ENCODE results near the gene TC2N. TPM values are rescaled to one million over a fixed set of nuclear protein-coding genes. Genes with fewer than 3 reads are reported as not detected.
"Not testable (repeated sequence)": the region's sequence is repeated elsewhere in the genome, so short reads cannot be mapped to it uniquely, and the experiment has no call there.

The TC2N gene
- total and polyA plus RNA-seq, 12 donors, result 0.89 to 28.4 (median 4.3) TPM

DNA sequence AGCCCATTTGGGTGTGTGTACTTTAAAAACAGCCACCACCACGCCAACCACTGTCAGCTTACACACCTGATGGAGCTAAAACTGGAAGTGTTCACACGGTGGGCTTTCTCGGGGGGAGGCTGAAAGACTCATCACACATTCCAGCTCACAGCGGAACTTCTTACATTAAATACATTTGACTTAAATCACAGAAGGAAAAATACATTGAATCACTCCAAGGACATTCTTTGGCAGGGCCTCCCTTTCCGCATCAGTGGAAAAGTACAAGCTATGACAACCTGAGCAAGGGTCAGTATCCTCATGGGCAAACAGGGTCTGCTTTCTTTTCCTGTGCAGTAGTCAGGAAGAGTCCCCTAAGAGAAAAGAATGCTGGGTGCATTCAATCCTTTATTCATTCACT, 31.0 kb upstream of the TC2N start:
- DNase-seq, result no peak
- H3K4me3 ChIP-seq, result no peak overlapping the region
- TF ChIP-seq, protein P1, sequence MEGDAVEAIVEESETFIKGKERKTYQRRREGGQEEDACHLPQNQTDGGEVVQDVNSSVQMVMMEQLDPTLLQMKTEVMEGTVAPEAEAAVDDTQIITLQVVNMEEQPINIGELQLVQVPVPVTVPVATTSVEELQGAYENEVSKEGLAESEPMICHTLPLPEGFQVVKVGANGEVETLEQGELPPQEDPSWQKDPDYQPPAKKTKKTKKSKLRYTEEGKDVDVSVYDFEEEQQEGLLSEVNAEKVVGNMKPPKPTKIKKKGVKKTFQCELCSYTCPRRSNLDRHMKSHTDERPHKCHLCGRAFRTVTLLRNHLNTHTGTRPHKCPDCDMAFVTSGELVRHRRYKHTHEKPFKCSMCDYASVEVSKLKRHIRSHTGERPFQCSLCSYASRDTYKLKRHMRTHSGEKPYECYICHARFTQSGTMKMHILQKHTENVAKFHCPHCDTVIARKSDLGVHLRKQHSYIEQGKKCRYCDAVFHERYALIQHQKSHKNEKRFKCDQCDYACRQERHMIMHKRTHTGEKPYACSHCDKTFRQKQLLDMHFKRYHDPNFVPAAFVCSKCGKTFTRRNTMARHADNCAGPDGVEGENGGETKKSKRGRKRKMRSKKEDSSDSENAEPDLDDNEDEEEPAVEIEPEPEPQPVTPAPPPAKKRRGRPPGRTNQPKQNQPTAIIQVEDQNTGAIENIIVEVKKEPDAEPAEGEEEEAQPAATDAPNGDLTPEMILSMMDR (IDR thresholded peaks at IDR 0.05), result no peak
- TF ChIP-seq POLR2A (IDR thresholded peaks at IDR 0.05), result no peak
- H3K9me3 ChIP-seq (replicated peaks in 1 of 3), result no peaks in the 10 kb centered on the region
- no peaks in the 10 kb centered on the region for H3K27me3 ChIP-seq
- intact Hi-C loops (cut with DNase I), result no loop called here
- H3K36me3 ChIP-seq (replicated peaks in 1 of 2), result no peaks in the 10 kb centered on the region
- no peaks in the 10 kb centered on the region for H3K4me1 ChIP-seq (replicated peaks in 1 of 2)
- peak overlapping the region in 1 of 5 donors; percentile 36 for H3K27ac ChIP-seq
- WGBS, 4 donors, result 66 to 82% (median 73%) methylated on average over 5 of the region's 5 CpGs

DNA sequence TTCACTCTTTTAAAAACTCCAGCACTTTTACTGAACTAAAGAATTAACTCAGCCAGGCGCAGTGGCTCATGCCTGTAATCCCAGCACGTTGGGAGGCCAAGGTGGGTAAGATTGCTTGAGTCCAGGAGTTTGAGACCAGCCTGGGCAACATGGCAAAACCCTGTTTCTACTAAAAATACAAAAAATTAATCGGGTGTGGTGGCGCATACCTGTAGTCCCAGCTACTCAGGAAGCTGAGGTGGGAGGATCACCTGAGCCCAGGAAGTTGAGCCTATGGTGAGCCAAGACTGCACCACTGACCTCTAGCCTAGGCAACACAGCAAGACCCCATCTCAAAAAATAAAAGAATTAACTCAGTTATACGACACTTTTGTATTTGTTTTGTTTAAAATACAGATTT, 30.4 kb upstream of the TC2N start:
- 82 to 93% (median 87%) methylated on average over 5 of the region's 5 CpGs for WGBS, 4 donors
- H3K4me1 ChIP-seq (replicated peaks in 1 of 2); intact Hi-C loops (cut with DNase I); H3K27me3 ChIP-seq; H3K9me3 ChIP-seq (replicated peaks in 1 of 3); H3K4me3 ChIP-seq; H3K36me3 ChIP-seq (replicated peaks in 1 of 2); DNase-seq: not testable (repeated sequence)
- peak overlapping the region in 2 of 5 donors; percentile 26 to 69 for H3K27ac ChIP-seq

DNA sequence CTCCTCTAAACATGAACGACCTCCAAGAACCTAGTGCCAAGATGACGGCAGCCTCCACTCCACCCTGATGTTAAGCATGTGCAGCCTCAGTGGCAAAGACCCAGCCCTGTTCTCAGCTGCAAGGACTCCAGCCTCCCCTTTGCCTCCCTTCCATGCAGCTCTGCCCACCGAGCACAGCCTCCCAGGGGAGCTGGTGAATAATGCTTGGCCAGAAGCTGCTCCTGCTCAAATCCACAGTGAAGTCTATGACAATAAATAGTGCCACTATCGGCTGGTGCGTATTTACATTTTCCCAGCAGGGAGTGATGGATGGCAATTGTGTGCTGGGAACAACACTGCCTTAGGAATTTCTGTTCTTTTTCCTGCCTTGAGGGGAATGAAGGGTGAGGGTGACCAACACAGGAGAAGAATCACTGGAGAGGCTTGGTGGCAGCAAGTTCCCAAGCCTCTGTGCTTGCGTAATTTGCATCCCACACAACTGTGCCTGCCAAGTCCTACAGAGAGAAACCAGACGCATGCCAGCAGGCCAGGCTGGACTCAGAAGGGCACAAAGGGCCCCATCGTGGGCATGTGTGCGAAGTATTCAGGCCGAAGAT, 29.9 kb upstream of the TC2N start:
- TF ChIP-seq POLR2A (IDR thresholded peaks at IDR 0.05), result no peak
- TF ChIP-seq, protein P1 (IDR thresholded peaks at IDR 0.05), result no peak
- peak in 1 of 7 donors; percentile 68 for DNase-seq
- WGBS, 4 donors, result 62 to 68% (median 65%) methylated on average over 8 to 10 of the region's 10 CpGs
- Histone ChIP-seq H3K4me1 (replicated peaks in 1 of 2) (no peaks in the 10 kb centered on the region), H3K9me3 (replicated peaks in 1 of 3) (no peaks in the 10 kb centered on the region), H3K36me3 (replicated peaks in 1 of 2) (no peaks in the 10 kb centered on the region), H3K4me3 (no peak overlapping the region), H3K27me3 (no peaks in the 10 kb centered on the region), H3K27ac (peak overlapping the region in 2 of 5 donors; percentile 26 to 69)
- intact Hi-C loops (cut with DNase I), result no loop called here

- TF ChIP-seq, protein P1 (IDR thresholded peaks at IDR 0.05), result no peak
- no peak for TF ChIP-seq POLR2A (IDR thresholded peaks at IDR 0.05)
- 86 to 95% (median 89%) methylated on average over 4 of the region's 4 CpGs for WGBS, 4 donors
These were observed 29.1 kb upstream of the TC2N start for GRCh38 chr14:91896419-91896818.

GRCh38 chr14:91893669-91894068, 26.3 kb upstream of the TC2N start:
- DNase-seq, result no peak
- peak overlapping the region in 1 of 5 donors; percentile 17 for H3K27ac ChIP-seq

More at GRCh38 chr14:91896419-91896818, 29.1 kb upstream of the TC2N start:
- H3K9me3 ChIP-seq (replicated peaks in 1 of 3), result no peaks in the 10 kb centered on the region
- H3K4me1 ChIP-seq (replicated peaks in 1 of 2), result peaks cover 0 to 5% of the 10 kb centered on the region in 2 donors
- no peak overlapping the region for H3K4me3 ChIP-seq
- no peaks in the 10 kb centered on the region for H3K27me3 ChIP-seq
- no peak for DNase-seq
- peak overlapping the region in 2 of 5 donors; percentile 26 to 69 for H3K27ac ChIP-seq
- H3K36me3 ChIP-seq (replicated peaks in 1 of 2), result no peaks in the 10 kb centered on the region
- intact Hi-C loops (cut with DNase I), result no loop called here

More at GRCh38 chr14:91893669-91894068, 26.3 kb upstream of the TC2N start:
- TF ChIP-seq, protein P1 (IDR thresholded peaks at IDR 0.05), result no peak
- TF ChIP-seq POLR2A (IDR thresholded peaks at IDR 0.05), result no peak
- WGBS, 4 donors, result 69 to 78% (median 75%) methylated on average over 4 of the region's 4 CpGs
- intact Hi-C loops (cut with DNase I), result no loop called here
- peaks cover 0 to 5% of the 10 kb centered on the region in 2 donors for H3K4me1 ChIP-seq (replicated peaks in 1 of 2)
- H3K4me3 ChIP-seq, result no peak overlapping the region
- no peaks in the 10 kb centered on the region for H3K27me3 ChIP-seq
- H3K36me3 ChIP-seq (replicated peaks in 1 of 2), result no peaks in the 10 kb centered on the region
- H3K9me3 ChIP-seq (replicated peaks in 1 of 3), result no peaks in the 10 kb centered on the region

Data from adrenal gland (tissue), 12 donors.